ENCODE results near the gene SPTLC1.

DNA sequence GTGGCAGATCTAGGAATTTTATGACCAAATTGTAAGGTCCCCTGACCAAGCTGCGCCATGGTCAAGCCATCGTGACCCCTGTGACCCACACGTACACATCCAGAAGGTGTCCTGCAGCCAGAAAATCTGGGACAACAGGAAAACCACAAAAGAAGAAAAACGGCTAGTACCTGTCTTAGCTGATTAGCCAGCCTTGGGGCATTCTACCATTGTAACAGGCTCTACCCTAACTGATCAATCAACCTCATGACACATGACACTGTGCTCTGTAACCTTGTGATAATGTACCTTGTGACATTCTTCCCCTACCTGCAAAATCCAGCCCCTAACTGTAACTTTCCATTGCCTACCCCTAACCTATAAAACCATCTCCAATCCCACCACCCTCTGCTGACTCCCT, 43.6 kb downstream of the SPTLC1 start:
- no peak for TF ChIP-seq EZH2 (IDR thresholded peaks at IDR 0.05; ENCODE audit: borderline replicate concordance, low read depth, low read length, poor library complexity, severe bottlenecking)
- TF ChIP-seq, protein P1, sequence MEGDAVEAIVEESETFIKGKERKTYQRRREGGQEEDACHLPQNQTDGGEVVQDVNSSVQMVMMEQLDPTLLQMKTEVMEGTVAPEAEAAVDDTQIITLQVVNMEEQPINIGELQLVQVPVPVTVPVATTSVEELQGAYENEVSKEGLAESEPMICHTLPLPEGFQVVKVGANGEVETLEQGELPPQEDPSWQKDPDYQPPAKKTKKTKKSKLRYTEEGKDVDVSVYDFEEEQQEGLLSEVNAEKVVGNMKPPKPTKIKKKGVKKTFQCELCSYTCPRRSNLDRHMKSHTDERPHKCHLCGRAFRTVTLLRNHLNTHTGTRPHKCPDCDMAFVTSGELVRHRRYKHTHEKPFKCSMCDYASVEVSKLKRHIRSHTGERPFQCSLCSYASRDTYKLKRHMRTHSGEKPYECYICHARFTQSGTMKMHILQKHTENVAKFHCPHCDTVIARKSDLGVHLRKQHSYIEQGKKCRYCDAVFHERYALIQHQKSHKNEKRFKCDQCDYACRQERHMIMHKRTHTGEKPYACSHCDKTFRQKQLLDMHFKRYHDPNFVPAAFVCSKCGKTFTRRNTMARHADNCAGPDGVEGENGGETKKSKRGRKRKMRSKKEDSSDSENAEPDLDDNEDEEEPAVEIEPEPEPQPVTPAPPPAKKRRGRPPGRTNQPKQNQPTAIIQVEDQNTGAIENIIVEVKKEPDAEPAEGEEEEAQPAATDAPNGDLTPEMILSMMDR (conservative IDR thresholded peaks at IDR 0.05; ENCODE audit: low read depth, low read length), result no peak
